OCI-LY1 (cell line): ENCODE measurements around the gene SETD5.

ENCODE experiments used
- CTCF ChIP-seq: fragments of 200-600 bp; sonication (generic), shearing (Covaris generic); IDR thresholded peaks from 2 replicates; pipeline ENCODE4 v1.5.1; 2017; ENCODE audit warnings: mild to moderate bottlenecking, antibody characterized with exemption, low read length, moderate library complexity, mixed read lengths
- EZH2 ChIP-seq: fragments of 200-600 bp; sonication (generic), shearing (Covaris generic); IDR thresholded peaks from 2 replicates; pipeline ENCODE4 v1.8.0; 2017; ENCODE audit warnings: borderline replicate concordance, mixed run types, mild to moderate bottlenecking, antibody characterized with exemption, low read length, moderate library complexity, mixed read lengths

DNA sequence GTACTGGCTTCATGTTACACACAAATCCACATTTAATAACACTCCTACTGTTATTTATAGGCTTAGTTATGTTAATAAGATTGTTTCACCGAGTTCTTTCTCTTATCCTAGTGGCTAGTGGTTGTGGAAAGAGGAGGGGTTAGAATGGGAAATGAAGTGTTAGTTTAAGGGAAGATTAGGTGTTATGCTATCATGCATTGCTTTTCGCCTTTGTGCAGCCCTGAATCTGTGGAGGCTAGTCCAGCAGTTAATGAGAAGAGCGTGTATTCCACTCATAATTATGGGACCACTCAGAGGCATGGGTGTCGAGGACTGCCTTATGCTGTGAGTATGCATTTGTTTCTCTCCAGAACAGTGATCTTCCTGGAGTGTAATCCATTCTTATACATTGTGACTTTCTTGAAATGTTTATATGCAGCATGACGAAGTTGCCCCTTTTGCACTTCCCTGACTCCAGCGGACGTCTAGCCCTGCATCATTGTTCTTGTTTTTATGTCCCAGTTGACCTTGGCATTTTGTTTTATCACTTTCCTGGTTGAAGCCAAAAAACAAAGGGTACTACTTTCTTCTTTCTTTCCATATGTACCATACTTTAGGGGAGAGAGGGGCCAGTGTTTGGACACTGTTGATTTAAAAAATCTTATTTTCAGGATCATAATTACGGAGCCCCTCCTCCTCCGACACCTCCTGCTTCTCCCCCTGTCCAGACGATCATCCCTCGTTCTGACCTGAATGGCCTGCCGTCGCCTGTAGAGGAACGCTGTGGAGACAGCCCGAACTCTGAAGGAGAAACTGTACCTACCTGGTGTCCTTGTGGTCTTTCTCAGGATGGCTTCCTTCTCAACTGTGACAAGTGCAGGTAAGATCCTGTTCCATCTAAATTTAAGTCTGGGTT is 36.5 kb downstream of the SETD5 start:
- TF ChIP-seq CTCF (no peak), EZH2 (no peak)
